Neuron (in vitro differentiated cells): ENCODE measurements around the gene GRK2.

Source experiments
- H2AFZ ChIP-seq: one replicate; pipeline ENCODE4 v1.6.1; 2013; ENCODE audit warnings: low read depth, mild to moderate bottlenecking, inconsistent platforms, low read length, moderate library complexity
- H3K27me3 ChIP-seq: one replicate; pipeline ENCODE4 v1.6.1; 2013; ENCODE audit warnings: low read length; ENCODE audit not compliant: insufficient read depth
- H3K36me3 ChIP-seq: one replicate; pipeline ENCODE4 v1.6.1; 2013; ENCODE audit warnings: low read length; ENCODE audit not compliant: insufficient read depth
- H3K4me1 ChIP-seq: one replicate; pipeline ENCODE4 v1.6.1; 2013; ENCODE audit warnings: low read length; ENCODE audit not compliant: insufficient read depth
- H3K4me3 ChIP-seq: 2 replicates; pipeline ENCODE4 v1.5.1; 2013; ENCODE audit warnings: mild to moderate bottlenecking, low read length, moderate library complexity
- H3K9me3 ChIP-seq: one replicate; pipeline ENCODE4 v1.6.1; 2013; ENCODE audit warnings: low read length

The GRK2 gene

DNA sequence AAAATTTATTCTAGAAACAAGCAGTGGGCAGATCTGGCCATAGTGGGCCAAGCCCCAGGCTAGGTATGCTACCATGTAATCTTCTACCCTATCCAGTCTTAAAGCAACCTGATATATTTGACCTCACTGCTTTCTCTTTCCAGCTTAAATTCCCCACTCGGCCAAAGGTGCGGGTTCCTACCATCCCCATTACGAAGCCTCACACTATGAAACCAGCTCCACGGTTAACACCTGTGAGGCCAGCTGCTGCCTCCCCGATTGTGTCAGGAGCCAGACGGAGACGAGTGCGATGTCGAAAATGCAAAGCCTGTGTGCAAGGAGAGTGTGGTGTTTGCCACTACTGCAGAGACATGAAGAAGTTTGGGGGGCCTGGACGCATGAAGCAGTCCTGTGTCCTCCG is 21.2 kb upstream of the GRK2 start:
- Histone ChIP-seq H3K4me1 (peaks cover 21% of the 10 kb centered on the region), H2AFZ (no peak overlapping the region), H3K9me3 (no peaks in the 10 kb centered on the region), H3K4me3 (no peak overlapping the region), H3K27me3 (no peaks in the 10 kb centered on the region), H3K36me3 (peaks cover 67% of the 10 kb centered on the region)

DNA sequence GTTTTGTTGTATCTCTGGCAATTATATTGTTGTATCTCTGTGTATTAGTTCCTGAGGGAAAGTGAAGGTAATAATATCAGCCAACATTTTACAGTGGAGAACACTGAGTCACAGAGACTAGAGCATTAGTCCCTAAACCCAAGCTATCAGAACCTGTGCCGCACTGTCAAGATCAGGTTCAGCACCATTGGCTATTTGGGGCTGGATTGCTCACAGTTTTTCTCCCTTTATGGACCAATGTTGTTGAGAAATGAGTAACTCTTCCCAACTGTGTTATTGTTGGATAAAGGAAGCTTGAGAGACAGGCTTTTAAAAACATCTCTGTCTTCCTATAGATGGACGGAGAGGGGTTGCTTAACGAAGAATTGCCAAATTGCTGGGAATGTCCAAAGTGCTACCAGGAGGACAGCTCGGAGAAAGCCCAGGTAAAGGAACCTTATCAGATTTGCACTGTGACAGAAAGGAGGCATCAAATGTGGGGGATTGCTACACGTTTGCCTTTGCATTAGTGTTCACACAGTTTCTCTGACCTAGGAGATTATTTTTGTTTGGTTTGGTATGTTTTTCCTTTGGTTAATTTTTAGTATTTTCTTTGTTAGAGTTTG is 18.2 kb upstream of the GRK2 start:
- Histone ChIP-seq H3K9me3 (no peaks in the 10 kb centered on the region), H3K4me1 (no peaks in the 10 kb centered on the region), H2AFZ (no peak overlapping the region), H3K36me3 (peaks cover 92% of the 10 kb centered on the region), H3K4me3 (no peak overlapping the region), H3K27me3 (no peaks in the 10 kb centered on the region)

DNA sequence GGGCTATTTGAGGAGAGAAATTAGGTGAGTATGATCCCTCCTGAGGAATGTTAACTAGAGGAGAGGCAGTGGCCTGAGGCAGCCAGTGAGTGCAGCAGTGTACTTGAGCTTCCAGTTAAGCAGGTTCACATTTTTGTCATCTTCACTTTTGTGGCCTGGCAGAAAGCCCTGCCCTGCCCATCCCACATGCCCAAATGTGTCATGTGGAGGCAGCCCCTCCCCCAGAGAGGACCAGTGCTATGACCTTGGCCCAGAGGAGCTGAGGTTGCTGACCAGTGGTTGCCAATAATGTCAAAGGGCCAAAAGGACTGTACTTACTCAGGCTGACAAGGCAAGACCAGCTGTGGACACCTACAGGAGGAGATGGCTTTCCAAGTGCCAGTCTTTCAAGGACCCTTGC is 17.6 kb upstream of the GRK2 start:
- Histone ChIP-seq H3K9me3 (no peaks in the 10 kb centered on the region), H3K36me3 (peaks cover 94% of the 10 kb centered on the region), H2AFZ (no peak overlapping the region), H3K27me3 (no peaks in the 10 kb centered on the region), H3K4me1 (no peaks in the 10 kb centered on the region), H3K4me3 (no peak overlapping the region)

DNA sequence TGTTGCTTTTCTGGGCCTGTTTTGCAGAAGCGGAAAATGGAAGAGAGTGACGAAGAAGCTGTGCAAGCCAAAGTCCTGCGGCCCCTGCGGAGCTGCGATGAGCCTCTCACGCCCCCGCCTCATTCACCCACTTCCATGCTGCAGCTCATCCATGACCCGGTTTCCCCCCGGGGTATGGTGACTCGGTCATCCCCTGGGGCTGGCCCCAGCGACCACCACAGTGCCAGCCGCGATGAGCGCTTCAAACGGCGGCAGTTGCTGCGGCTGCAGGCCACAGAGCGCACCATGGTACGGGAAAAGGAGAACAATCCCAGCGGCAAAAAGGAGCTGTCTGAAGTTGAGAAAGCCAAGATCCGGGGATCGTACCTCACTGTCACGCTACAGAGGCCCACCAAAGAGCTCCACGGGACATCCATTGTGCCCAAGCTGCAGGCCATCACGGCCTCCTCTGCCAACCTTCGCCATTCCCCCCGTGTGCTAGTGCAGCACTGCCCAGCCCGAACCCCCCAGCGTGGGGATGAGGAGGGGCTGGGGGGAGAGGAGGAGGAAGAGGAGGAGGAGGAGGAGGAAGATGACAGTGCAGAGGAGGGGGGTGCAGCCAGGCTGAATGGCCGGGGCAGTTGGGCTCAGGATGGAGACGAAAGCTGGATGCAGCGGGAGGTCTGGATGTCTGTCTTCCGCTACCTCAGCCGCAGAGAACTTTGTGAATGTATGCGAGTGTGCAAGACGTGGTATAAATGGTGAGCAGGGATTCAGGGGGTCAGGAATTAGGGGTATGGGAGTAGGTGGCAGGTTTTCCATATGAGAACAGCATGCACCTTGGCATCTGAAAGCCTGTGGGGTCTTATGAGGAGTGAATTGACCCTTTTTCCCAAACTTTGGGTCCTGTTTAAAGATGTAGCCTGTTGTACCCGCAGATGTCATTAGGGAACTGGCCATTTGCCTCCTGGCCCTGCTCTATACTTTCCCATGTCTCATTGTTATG is 15.9 kb upstream of the GRK2 start:
- Histone ChIP-seq H3K4me3 (no peak overlapping the region), H3K36me3 (peaks cover 97% of the 10 kb centered on the region), H3K4me1 (no peaks in the 10 kb centered on the region), H2AFZ (no peak overlapping the region), H3K9me3 (no peaks in the 10 kb centered on the region), H3K27me3 (no peaks in the 10 kb centered on the region)

GRCh38 chr11:67251841-67252240 is 14.4 kb upstream of the GRK2 start:
- Histone ChIP-seq H3K9me3 (no peaks in the 10 kb centered on the region), H3K4me3 (no peak overlapping the region), H2AFZ (no peak overlapping the region), H3K27me3 (no peaks in the 10 kb centered on the region), H3K36me3 (peaks cover 97% of the 10 kb centered on the region), H3K4me1 (no peaks in the 10 kb centered on the region)

DNA sequence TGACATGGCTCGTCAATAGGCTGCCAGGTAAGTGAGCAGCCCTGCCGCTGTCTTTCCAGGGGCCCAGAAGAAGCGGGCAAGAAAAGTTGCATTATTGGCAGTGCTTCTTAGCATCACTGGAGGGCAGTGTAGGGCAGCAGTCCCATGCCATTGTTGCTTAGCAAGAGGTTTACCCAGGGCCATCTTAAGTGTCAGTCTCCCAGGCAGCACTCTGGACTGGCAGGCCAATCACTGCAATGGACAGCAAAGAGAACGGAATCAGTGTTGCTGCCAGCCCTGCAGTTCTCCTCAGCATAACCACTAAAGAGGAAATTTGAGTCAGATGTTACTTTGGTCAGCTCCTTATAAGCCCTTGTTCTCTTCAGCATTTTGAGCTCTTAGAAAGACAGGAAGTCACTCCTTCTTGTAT is 13.4 kb upstream of the GRK2 start:
- no peaks in the 10 kb centered on the region for H3K9me3 ChIP-seq
- no peaks in the 10 kb centered on the region for H3K27me3 ChIP-seq
- H2AFZ ChIP-seq: no peak overlapping the region
- H3K4me3 ChIP-seq: no peak overlapping the region
- H3K4me1 ChIP-seq: no peaks in the 10 kb centered on the region
- peaks cover 90% of the 10 kb centered on the region for H3K36me3 ChIP-seq

GRCh38 chr11:67253872-67254624 is 12.2 kb upstream of the GRK2 start:
- H3K36me3 ChIP-seq: peaks cover 78% of the 10 kb centered on the region
- H3K4me3 ChIP-seq: no peak overlapping the region
- H3K27me3 ChIP-seq: no peaks in the 10 kb centered on the region
- no peaks in the 10 kb centered on the region for H3K9me3 ChIP-seq
- no peak overlapping the region for H2AFZ ChIP-seq
- no peaks in the 10 kb centered on the region for H3K4me1 ChIP-seq

DNA sequence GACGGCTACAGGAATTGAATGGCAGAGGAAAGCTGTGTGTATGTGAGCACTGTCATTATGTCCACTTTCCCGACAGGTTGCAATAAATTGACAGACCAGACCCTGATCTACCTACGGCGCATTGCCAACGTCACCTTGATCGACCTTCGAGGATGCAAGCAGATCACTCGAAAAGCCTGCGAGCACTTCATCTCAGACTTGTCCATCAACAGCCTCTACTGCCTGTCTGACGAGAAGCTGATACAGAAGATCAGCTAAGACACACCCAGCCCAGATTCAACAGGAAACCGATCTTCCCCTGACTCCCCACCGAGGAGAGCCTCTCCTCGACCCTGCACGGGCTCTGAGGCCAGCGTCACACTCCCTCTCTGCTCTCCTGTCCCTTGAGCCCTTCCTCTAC is 11.5 kb upstream of the GRK2 start:
- Histone ChIP-seq H3K4me3 (no peak overlapping the region), H3K9me3 (no peaks in the 10 kb centered on the region), H3K4me1 (no peaks in the 10 kb centered on the region), H3K27me3 (no peaks in the 10 kb centered on the region), H2AFZ (no peak overlapping the region), H3K36me3 (peaks cover 70% of the 10 kb centered on the region)

DNA sequence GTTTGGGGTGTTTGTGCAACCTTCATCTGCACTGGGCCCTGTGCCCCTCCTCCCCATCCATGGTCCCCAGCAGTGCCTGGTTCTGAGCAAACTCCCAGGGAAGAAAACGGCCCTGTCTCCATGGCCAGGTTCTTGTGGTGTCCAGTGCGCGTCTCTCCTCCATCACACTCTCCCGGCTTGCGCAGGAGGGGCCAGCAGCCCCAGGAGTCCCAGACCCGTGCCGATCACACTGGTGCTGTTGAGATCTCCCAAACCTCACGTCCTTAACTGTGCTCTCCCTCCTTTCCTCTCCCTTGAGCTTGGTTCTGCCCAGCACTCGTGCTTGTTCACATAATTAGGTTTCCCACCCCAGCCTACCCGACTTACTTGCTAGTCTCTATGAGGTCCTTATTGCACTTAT is 10.9 kb upstream of the GRK2 start:
- H3K36me3 ChIP-seq: peaks cover 65% of the 10 kb centered on the region
- H2AFZ ChIP-seq: no peak overlapping the region
- H3K4me3 ChIP-seq: no peak overlapping the region
- H3K4me1 ChIP-seq: no peaks in the 10 kb centered on the region
- no peaks in the 10 kb centered on the region for H3K27me3 ChIP-seq
- H3K9me3 ChIP-seq: no peaks in the 10 kb centered on the region

DNA sequence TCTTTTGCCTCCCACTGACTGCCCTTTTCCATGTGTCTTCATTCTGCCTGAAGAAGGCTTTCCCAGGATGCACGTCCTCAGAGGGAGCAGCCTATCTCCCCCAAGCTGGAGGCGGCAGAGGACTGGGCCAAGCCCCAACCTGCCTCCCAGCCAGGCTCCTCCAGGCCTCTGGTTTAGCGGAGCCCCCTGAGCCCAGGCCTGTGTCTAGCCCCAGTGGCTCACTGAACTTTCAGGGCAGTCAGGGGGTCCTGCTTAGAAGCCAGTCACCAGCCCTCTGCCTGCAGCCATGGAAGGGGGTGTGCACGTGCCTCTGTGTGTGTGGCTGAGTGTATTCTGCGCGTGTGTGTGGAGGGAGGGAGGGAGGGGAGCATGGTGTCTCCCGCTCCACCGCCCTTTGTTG is 10.4 kb upstream of the GRK2 start:
- H3K9me3 ChIP-seq: no peaks in the 10 kb centered on the region
- H3K27me3 ChIP-seq: no peaks in the 10 kb centered on the region
- H3K36me3 ChIP-seq: peaks cover 60% of the 10 kb centered on the region
- no peak overlapping the region for H2AFZ ChIP-seq
- no peak overlapping the region for H3K4me3 ChIP-seq
- H3K4me1 ChIP-seq: no peaks in the 10 kb centered on the region

- no peak overlapping the region for H3K4me3 ChIP-seq
- H3K4me1 ChIP-seq: peaks cover 2% of the 10 kb centered on the region
- H2AFZ ChIP-seq: no peak overlapping the region
- no peaks in the 10 kb centered on the region for H3K9me3 ChIP-seq
- H3K27me3 ChIP-seq: no peaks in the 10 kb centered on the region
- peaks cover 52% of the 10 kb centered on the region for H3K36me3 ChIP-seq
These were observed 9.7 kb upstream of the GRK2 start for GRCh38 chr11:67256477-67257135.

GRCh38 chr11:67260406-67260805 is 5.9 kb upstream of the GRK2 start:
- Histone ChIP-seq H3K4me1 (peaks cover 6% of the 10 kb centered on the region), H3K36me3 (peaks cover 15% of the 10 kb centered on the region), H3K27me3 (no peaks in the 10 kb centered on the region), H3K4me3 (no peak overlapping the region), H3K9me3 (no peaks in the 10 kb centered on the region), H2AFZ (no peak overlapping the region)
